Hepatic stellate cell (primary cell): ENCODE data around the gene INPP5E.

Experiments used
- DNase-seq: peaks from one replicate; pipeline ENCODE4 v3.0.0; 2011; ENCODE audit warnings: low spot score

INPP5E gene

GRCh38 chr9:136472640-136473353 lies 33.2 kb upstream of the INPP5E start:
- no peak for DNase-seq

DNA sequence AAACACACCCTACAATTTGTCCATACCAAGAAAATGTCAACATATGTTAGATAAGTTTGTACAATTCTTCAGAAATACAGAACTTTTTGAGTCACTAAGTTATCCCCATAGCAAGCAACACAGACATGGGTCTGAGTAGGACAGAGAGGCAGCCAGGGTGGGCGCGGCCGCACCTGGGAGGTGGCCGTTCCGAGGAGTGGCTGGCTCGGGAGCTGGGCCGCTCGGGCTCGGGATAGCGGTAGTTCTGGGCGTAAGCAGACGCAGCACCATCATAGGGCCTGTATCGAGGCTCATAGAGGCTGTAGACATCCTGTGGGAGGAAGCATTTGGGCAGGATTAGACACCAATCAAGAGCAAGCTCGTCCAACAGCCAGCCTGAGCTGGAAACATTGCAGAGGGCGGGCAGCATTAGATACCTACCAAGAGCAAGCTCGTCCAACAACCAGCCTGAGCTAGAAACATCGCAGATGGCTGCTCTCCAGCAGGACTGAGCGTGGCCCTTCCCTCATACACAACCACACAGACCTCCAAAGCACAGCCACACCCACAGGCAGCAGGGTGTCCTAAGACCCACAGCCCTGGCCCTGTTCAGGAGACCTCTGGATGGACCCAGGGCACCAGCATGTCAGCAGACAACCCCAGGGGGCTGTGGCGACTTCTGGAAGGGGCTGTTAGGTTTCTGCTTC lies 32.3 kb upstream of the INPP5E start:
- DNase-seq, result no peak

DNA sequence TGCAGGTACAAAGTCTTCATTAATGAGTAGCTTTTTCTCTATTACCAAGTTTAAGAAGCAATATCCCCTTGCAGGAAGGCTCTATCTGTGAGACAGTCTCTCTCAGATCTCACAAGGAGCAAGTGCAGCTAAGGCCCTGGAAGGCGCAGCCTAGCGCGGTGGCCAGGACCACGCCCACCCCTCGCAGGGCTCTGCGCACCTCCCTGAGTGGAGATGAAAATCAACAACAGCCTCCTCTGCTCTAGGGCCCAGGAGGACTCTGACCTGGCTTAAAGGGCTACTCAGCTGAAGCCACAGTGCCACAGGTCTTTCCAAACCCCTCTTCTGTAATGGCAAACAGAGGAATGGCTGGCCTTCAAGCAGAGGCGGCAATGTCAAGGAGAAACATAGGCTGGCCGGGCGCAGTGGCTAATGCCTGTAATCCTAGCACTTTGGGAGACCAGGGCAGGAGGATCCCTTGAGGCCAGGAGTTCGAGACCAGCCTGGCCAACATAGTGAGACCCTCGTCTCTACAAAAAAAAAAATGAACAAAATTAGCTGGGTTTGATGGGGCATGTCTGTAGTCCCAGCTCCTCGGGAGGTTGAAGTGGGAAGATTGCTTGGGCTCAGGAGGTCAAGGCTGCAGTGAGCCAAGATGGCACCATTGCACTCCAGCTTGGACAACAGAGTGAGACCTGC lies 31.3 kb upstream of the INPP5E start:
- no peak for DNase-seq

DNA sequence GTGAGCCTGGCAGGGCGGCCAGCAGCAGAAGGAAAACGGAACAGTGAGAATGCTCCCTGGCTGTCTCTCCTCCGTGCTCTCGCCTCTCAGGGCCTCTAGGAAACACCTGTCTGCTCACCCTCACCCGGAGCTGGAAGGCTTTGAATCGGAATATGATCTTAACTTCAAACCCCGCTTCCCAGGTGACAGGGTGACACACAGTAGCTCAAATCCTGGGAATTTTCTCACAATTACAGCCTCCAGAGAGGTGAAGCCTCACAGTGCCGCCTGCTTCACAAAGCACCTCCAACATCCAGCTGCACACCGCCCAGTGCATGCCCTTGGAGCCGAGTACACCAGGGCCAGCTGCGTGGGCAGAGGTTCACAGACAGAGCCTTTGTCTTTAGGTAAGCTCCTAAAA lies 30.7 kb upstream of the INPP5E start:
- DNase-seq, result no peak

- DNase-seq, result no peak
Measured at GRCh38 chr9:136467766-136468165, 28.1 kb upstream of the INPP5E start.

DNA sequence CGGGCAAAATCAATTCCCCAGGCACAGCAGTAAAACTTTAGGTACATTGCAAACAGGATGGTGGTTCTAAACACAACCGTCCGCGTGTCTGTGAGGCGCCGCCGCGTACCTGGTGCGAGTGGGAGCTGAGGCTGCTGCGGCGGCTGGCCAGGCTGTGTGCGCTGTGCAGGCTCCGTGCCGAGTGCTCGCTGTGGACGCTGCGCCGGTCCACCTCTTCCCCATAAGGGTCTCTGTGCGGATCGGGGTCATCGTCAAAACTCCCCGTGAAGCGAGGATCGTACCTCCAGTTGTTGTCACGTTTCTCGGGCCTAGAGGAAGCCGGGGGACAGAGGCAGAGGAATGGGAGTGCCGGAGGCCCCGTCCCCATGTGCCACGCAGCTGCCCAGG lies 26.5 kb upstream of the INPP5E start:
- DNase-seq, result no peak

DNA sequence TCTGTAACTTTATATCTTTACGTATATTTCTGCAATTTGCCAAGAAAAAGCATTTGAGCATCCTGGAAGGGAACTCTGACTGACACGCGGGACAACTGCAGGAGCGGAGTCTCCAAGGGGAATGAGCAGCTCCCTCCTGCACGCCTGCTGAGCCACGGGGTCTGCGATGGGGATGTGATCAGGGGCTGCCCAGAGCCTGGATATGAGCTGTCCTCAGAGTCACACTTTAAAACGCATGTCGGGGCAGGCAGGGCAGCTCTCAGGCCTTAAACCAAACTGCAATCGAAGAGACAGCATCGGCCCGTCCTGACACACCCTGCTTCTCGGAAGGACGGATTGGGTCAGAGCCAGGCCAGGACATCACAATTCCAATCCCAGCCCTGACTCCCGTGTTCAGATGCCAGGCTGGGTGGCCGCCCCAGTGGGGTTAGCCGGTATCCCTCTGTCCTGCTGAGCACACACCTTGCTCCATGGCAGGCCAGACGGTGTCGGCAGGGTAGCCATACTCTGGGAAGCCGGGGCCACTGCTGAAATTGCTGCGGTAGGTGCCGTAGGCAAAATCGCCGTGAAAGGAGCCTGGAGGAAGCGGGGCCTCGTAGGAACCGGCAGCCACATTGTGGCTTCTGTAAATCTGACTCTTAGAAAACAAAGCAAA lies 26.0 kb upstream of the INPP5E start:
- no peak for DNase-seq

GRCh38 chr9:136464241-136464640 lies 24.6 kb upstream of the INPP5E start:
- DNase-seq, result no peak

GRCh38 chr9:136463578-136463977 lies 23.9 kb upstream of the INPP5E start:
- no peak for DNase-seq

DNA sequence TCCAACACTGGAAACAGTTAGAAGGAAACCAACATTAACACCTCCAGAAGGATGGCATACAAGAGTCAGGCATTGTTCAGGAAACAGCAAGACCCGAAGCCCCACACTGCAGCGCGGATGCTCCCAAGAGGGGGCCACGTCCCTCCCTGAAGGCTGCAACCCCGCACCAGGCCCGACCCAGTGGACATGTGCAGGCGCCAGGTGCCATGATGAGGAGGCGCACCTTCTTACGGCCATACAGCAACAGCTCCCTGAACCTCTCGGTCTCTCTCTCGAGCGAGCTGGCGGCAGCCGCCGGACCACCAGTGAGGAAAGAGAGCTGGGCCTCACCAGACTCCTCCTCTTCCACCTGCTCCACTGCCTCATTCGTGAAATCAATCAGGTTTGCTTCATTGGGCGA lies 23.0 kb upstream of the INPP5E start:
- no peak for DNase-seq

DNA sequence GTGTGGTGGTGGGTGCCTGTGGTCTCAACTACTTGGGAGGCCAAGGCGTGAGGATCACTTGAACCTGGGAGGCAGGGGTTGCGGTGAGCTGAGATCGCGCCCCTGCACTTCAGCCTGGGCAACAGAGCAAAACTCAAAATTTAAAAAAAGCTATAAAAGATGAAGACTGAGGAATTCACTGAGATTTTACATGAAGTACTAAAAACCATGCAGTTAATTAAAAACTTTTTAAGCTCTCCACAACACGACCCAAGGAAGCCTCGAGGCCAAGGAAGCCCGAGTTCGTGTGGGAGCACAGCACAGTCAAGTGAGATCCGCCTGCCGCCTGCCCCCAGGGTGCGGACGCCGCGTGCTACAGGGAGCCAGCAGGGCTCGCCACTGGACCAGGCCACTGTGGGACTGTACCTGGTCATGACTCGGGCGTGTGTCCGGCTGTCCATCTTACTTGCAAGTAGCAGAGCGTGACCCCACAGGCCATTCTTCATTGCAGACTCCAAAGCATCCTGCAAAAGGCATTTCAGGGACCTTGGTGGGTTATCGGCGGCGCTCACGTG lies 21.2 kb upstream of the INPP5E start:
- no peak for DNase-seq

DNA sequence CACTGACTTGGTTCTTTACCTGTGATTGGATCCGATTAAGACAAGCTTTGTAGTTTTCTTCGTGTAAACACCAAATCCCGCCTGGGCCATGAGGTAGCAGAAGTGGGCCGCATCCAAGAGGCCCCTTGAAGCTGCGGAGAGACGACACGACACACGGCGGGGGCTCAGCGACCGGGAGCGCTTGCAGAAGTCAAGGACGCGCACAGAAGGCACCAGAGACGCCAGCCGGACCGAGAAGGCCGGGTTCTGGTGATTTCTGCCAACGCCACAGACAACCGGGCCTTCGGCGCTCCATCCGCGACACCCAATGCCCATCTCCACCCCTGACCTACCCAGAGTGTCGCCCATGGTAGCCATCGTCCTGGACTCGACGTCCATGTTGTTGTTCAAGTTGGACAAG lies 19.8 kb upstream of the INPP5E start:
- no peak for DNase-seq

GRCh38 chr9:136457326-136457725 lies 17.7 kb upstream of the INPP5E start:
- no peak for DNase-seq

- DNase-seq, result no peak
Measured at GRCh38 chr9:136456258-136456657, 16.6 kb upstream of the INPP5E start.

DNA sequence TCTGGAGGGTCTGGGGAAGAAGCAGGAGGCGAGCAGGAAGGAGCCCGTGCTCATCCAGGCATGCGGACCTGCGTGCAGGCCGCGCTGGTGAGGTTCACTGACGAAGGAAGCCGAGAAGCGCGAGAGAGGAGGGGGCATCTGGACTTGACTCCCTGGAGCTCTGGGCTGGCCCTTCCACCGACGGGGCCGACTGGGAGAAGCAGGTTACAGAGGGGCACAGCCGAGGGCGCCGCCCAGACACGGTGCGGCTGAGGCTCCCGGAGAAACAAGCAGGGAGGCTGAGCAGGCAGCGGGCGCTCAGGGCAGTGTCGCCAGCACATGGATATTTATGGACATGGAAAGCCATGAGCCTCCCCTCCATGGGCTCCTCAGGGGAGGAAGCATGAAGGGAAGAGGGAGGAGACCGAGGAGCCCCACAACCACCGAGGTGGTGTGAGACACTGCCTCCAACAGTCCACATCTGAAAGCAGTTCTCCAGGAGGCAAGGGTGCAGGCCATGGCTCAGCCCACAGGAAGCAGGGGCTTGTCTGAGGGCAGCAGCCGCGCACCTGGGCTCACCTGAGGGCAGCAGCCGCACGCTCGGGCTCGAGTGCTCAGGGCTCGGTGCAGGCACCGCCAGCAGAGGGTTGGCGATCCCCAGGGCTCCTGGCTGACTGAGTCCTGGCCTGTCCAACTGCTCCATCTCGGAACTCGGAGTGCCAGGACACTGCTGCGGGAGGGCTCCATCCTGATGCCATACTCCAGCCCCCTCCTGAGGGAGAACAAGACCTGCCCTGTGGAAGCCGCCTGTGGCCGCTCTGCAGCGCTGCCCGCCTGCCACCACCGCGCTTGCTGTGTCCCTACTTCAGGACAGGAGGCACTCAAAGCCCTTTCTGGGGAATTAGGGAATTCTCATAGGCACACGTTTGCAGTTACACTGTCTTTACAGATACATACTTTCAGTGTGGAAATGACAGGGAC lies 15.7 kb upstream of the INPP5E start:
- DNase-seq, result no peak

GRCh38 chr9:136454026-136454796 lies 14.6 kb upstream of the INPP5E start:
- DNase-seq, result no peak

DNA sequence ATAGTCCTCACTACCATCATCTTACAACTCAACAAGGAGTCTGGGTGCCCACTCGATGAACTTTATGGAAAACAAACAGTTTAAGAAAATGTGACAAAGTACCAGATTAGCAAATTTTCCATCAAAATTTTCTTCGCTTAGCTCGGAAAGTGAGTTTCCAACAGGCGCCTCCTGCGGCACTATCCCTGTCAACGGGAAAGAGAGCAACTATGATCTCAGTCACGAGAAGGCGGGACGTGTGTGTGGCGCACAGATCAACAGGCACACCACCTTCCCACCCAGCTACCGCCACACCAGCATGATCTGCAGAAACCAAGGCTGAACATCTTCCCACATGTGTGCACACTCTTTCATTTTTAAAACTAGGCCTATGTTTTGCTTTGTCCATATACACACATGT lies 13.7 kb upstream of the INPP5E start:
- no peak for DNase-seq

DNA sequence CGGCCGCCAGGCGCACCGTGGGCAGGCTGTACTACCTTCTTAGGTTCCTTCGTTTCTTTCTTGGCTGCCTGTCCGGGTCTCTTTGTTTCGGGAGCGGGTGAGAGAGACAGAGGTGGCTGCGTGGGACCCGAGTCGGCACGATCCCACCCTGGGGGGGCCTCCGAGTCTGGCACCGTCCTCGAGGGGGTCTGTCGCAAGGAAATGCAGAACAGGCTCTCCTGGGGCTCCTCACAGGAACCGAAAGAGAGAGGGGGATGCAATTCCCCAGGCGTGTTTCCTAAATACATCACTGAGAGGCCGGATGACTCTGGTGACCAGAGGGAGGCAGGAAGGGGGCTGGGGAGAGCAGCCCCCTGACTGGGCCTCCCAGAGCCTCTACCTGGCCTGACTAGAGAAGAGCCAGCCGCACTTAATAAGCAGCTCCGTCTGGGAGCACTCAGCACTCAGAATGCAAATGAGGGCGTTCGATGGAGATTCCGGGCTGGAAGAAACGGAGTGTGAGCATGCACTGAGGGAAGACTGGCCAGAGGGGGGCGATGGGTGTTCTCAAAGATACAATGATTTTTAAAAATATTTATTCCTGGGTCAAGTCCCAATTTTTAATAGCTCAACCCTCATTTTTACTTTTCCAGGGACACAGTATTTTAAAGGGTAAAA lies 11.7 kb upstream of the INPP5E start:
- DNase-seq, result no peak

DNA sequence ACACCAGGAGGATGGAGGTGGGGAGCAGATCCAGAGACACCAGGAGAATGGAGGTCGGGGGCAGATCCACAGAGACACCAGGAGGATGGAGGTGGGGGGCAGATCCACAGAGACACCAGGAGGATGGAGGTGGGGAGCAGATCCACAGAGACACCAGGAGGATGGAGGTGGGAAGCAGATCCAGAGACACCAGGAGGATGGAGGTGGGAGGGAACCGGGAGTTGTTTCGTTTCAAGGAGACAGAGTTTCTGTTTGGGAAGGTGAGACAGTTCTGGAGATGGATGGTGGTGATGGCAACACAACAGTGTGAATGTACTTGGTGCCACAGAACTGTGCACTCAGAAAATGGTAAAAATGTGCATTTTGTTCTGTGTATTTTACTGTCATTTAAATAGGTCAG lies 9.0 kb upstream of the INPP5E start:
- DNase-seq, result no peak

DNA sequence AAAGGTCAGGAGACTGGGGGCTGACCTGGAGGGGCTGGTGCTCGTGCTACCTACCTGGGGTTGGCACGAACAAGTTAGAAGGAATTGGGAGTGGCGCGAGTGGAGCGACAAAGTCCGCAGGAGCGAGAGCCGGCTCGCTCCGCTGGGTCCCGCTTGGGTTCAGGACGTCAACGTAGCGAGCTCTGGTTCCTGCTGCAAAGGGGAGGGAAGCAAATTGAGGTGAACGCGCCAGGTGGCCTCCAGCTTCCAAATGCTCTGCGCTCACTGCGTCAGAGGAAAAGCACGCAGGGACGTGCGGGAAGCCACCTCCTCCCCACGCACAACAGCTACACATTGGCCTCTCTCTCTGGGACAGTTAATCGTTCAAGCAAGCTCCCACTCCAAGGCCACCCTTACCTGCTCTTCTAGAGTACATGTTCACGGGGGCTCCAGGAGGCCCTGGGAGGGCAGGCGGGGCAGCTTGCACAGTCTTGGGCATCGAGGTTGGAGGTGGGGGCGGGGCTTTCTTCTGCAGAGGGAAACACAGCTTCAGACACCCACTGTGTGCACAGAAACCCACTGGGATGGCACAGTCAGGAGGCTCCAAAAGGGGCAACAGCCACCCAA lies 7.6 kb upstream of the INPP5E start:
- no peak for DNase-seq
